ENCODE results near the gene NLRP6.

NLRP6 gene

GRCh38 chr11:290621-291231 is 12.5 kb downstream of the NLRP6 start:
- DNase-seq = no peak
- in situ Hi-C loops (cut with MboI; ENCODE audit: low pct_unique_long_range_greater_than_20kb, low sequenced_read_pairs) = no loop called here

DNA sequence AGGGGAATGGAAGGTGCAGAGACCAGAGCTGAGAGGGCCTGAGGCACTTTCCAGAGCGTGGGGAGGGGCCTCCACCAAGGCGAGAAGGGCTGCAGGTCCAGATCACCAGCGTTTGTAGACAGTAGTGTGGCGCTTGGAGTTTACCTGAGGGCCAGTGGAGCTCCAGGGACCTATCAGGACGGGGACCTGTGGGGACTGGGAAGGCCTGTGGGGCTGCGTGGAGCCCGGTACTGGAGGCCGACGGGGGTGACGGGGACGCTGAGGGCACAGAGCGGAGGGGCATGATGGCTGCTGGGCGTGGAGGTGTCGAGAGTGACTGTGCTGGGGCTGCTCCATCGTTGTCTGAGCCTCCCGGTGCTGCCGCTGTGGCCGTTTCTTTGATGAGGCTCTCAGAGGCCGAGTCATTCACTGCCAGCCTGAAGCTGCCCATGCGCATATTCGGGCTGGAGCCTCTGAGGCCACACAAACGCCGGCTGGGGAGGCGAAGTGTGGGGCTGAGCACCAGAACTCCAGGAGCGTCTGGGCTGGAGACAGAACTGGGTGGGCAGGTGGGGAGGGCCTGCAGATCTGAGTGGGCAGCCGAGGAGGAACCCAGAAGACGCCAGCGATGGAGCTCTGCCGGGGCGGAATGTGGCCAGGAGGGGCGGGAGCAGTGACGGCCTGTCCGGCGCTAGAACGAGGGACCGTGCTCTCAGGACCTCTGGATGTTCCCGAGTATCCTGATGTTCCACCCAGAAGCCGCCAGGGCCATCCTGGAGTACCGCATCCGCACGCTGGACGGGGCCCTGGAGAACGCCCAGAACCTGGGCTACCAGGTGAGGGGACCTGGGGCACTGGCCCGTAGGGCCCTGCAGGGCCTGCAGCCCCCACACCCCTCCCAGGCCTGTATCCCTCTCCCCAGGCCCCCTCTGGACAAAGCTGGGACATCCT is 13.3 kb downstream of the NLRP6 start:
- in situ Hi-C loops (cut with MboI; ENCODE audit: low pct_unique_long_range_greater_than_20kb, low sequenced_read_pairs) = no loop called here
- DNase-seq = no peak

- no peak for DNase-seq
- in situ Hi-C loops (cut with MboI; ENCODE audit: low pct_unique_long_range_greater_than_20kb, low sequenced_read_pairs) = no loop called here
Measured at GRCh38 chr11:292211-293121, 14.3 kb downstream of the NLRP6 start.

DNA sequence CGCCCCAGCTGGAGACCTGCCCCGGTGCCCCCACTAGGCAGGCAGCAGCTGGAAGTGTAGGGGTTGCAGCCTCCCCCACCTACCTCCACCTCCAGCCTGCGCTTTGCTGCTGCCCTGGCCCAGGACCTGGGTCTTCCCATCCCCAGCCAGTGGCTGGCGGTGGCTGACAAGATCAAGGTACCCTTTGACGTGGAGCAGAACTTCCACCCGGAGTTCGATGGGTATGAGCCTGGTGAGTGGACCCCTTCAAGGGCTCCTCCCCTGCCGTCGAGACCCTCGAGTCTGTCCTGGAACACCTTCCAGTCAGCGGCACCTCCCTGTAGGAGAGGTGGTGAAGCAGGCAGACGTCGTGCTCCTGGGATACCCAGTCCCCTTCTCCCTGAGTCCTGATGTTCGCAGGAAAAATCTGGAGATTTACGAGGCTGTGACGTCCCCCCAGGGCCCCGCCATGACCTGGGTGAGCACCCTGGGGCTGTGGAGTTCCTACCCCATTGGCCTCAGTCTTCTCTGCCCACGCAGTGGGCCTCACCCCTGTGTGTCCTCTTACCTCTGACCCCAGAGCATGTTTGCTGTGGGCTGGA is 15.2 kb downstream of the NLRP6 start:
- in situ Hi-C loops (cut with MboI; ENCODE audit: low pct_unique_long_range_greater_than_20kb, low sequenced_read_pairs) = no loop called here
- no peak for DNase-seq

- in situ Hi-C loops (cut with MboI; ENCODE audit: low pct_unique_long_range_greater_than_20kb, low sequenced_read_pairs) = no loop called here
- DNase-seq = no peak
Measured at GRCh38 chr11:293852-294661, 15.8 kb downstream of the NLRP6 start.

- in situ Hi-C loops (cut with MboI; ENCODE audit: low pct_unique_long_range_greater_than_20kb, low sequenced_read_pairs) = no loop called here
- no peak for DNase-seq
Measured at GRCh38 chr11:294780-295179, 16.6 kb downstream of the NLRP6 start.

DNA sequence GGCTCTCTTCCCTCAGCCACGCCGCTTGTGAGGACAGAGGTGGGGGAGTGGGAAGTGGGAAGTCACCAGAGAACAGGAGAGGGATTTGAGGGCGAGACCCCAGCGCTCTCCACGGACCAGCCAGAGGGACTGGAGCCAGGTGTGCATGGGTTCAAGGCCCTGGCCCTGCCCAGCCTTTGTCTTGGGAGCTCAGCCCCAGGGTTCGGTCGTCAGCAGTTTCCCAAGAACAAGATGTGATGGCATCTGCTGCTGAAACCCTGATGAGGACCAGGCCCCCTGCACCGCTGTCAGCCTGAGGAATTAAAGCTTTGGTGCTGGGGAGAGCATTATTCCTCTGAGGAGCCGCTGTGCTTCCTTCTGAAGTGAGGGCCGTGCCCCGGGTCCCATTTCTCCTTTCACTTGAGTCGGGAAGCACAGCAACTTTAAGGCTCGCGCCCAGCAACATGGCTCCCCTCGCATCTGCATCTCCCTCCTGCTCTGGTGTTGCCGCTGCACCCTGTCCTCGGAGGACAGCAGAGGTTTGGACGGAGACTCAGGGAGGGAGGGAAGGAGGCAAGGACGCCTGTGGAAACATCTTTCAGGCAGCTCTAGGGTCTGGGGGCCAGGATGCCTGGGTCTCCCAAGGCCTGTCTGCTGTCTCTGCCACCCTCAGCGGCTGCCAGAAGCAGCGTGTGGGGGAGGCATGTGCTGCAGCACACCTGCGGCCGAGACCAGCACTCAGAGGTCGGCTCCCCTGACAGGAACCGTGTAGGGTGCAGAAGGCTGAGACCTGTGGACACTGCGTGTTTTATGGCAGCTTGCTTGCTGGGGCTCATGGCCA is 17.4 kb downstream of the NLRP6 start:
- no peak for DNase-seq
- in situ Hi-C loops (cut with MboI; ENCODE audit: low pct_unique_long_range_greater_than_20kb, low sequenced_read_pairs) = no loop called here

DNA sequence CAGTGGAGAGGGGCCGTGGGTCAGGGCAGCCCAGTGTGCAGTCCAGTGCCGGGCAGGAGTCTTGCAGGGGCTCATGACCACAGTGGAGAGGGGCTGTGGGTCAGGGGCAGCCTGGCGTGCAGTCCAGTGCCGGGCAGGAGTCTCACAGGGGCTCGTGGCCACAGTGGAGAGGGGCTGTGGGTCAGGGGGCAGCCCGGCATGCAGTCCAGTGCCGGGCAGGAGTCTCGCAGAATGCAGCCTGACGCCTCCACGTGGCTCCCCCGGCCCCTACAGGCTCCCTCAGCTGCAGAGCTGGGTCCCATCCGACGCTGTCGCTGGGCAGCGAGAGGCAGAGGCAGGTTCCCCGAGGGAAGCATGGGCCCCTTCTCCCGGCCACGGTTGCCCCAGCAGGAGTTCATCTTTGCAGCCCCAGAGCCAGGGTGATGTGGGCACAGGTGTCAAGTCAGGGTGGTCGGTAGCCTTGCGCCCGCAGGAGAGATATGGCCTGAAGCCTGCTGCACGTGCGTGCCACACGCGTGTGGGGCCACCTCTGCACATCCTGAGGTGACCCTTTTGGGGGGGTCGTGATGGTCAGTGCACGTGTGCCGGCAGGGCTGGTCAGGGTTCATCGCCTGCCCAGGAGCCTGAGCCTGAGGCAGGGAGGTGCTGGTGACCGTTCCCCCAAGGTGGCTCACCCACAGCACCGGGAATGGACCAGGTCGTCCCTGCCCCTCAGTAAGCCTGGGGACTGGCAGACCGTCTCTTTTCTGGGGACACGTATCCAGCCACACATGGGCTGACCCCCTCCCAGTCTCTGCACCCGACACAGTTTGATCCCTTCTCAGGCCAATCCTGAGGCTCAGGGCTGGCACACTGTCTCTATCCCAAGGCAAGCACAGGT is 18.2 kb downstream of the NLRP6 start:
- DNase-seq = no peak
- in situ Hi-C loops (cut with MboI; ENCODE audit: low pct_unique_long_range_greater_than_20kb, low sequenced_read_pairs) = no loop called here

DNA sequence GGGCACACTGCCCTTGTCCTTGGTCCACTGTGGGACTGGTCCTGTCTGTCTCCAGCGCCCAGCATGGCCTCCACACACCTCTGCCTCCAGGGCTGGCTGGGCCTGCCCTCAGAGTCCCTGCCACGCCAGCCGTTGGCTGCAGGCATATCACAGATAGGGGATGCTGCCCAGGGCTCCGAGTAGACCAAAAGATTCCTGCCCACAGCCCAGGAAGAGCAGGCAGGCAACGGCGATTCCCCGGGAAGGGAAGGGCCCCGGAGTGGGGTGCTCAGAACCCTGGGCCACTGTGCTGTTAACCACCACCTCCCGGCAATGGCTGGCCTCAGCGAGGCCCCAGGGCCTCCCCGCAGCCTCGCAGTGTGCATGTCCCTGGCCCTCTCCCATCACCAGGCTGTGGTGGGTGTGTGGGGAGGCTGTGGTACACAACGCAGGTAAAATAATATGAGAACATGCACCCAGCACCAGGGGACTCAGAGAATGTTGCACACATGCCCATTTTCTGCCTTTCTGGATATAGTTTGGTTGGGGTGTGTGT is 18.9 kb downstream of the NLRP6 start:
- DNase-seq = no peak
- in situ Hi-C loops (cut with MboI; ENCODE audit: low pct_unique_long_range_greater_than_20kb, low sequenced_read_pairs) = no loop called here

DNA sequence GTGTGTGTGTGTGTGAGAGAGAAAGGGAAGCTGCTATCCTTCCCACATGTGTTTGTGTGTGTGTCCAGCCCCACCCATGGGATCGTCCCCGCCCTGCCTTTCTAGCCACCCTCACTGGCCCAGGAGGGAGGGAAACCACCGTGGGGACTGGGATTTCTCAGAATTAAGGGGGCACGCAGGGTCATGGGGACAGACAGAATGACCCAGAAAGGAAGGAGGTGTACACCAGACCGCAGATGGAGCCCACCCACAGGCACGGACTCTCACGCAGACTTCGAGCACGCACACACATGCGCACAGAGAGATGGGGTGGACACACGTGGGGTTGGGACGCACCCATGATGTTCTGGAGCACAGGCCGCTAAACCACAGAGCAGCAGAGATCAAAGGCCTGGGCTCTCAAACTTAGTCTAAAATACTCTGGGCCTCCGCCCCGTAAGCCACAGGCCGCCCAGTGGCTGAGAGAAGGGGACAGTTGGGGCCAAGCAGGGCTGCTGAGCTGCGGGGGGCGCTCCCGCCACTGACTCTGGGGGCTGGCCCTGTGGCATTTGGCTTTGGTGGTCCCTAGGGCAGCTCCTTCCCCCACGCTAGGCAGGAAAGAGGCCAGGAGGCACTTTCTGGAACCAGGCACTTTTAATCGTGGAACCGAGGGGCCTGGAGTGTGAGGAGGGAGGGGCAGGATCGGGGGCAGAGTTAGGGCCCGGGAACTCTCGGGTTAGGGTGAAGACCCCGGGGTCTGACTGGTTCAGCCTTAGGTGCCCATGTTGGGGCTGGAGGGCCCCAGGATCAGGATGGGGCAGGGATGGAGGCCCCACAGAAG is 19.6 kb downstream of the NLRP6 start:
- DNase-seq = no peak
- in situ Hi-C loops (cut with MboI; ENCODE audit: low pct_unique_long_range_greater_than_20kb, low sequenced_read_pairs) = no loop called here

- in situ Hi-C loops (cut with MboI; ENCODE audit: low pct_unique_long_range_greater_than_20kb, low sequenced_read_pairs) = no loop called here
- no peak for DNase-seq
Measured at GRCh38 chr11:298406-299065, 20.3 kb downstream of the NLRP6 start.

DNA sequence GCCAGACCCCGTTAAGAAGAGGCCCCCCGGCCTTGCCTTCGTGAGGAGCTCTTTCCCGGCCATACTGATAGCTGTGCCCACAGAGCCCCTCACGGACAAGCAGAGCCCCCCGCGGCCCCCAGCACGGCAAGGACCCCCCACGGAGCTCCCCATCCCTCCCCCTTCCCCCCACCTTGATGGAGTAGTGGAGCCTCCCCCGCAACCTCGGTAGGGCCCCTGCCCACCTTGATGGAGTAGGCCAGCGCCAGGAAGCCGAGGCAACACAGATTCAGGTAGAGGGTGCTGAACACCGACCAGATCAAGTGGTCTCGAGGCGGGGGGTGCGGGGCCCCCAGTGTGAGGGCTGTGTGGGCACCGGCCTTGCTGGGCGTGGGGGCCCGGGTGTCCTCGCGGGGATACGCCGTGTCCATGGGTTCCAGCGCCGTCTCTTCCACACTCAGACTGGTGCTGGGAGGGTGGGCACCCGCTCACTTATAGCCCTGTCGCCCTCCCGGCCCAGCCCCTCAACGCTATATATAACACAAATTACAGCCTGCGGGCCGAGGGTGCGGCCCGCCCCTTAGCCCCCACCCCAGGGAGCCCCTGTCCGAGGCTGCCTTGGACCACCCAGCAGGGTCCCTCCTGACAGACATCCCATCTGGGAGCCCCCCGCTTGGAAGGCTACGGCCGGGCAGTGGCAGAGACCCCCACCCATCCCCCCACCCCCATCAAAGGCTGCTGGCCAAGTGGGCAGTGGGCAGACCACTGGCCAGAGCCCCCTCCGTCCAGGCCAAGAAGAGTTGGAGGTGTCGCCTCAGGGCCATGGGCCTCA is 21.1 kb downstream of the NLRP6 start, which contains the start of gene IFITM5:
Gene IFITM5 (minus strand): TSS at position 446 of the 811 bp plus-strand sequence. CDS start 36 bp downstream, at position 410.
- in situ Hi-C loops (cut with MboI; ENCODE audit: low pct_unique_long_range_greater_than_20kb, low sequenced_read_pairs) = no loop called here
- no peak for DNase-seq

- no peak for DNase-seq
- in situ Hi-C loops (cut with MboI; ENCODE audit: low pct_unique_long_range_greater_than_20kb, low sequenced_read_pairs) = no loop called here
Measured at GRCh38 chr11:299951-300735, 21.9 kb downstream of the NLRP6 start.

DNA sequence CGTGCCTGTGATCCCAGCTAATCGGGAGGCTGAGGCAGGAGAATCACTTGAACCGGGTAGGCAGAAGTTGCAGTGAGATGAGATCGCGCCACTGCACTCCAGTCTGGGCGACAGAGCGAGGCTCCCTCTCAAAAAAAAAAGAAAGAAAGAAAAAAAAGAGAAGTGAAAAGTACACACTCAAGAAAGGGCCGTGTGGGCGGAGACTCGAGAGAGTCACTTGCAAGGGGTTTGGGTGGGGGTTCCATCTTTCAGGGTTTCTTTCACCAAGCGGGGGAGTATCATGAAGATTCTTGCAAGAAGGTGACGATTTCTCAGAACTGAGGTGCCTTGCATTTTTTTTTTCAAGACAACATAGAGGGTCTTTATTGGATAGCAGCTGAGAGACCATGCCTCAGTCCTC is 25.2 kb downstream of the NLRP6 start:
- in situ Hi-C loops (cut with MboI; ENCODE audit: low pct_unique_long_range_greater_than_20kb, low sequenced_read_pairs) = no loop called here
- no peak for DNase-seq

All from KBM-7 (cell line).